K562 (cell line): Measurements from ENCODE around the gene POPDC2. TPM values are rescaled to one million over a fixed set of nuclear protein-coding genes. Genes with fewer than 3 reads are reported as not detected.

ENCODE experiments used
- ADNP ChIP-seq: fragments of 200-800 bp; sonication (Bioruptor generic); IDR thresholded peaks from 2 replicates; pipeline ENCODE4 v1.6.1; 2016; ENCODE audit warnings: missing genetic modification characterization, missing compliant biosample characterization
- CBX1 ChIP-seq: sonication (generic); IDR thresholded peaks from 2 replicates; pipeline ENCODE4 v1.6.1; 2016; ENCODE audit warnings: antibody characterized with exemption, low read depth, mild to moderate bottlenecking
- CCAR2 ChIP-seq: fragments of 200-400 bp; formaldehyde crosslinking; IDR thresholded peaks from 2 replicates; pipeline ENCODE4 v1.6.1; 2017; ENCODE audit warnings: mild to moderate bottlenecking, low read depth, low read length
- CSDE1 ChIP-seq, 2 experiments: fragments of 450-650 bp; IDR thresholded peaks; 2 replicates each; pipeline ENCODE4 v1.6.1; 2016; ENCODE audit warnings: mild to moderate bottlenecking in 1 of 2
- DDX20 ChIP-seq: fragments of 450-650 bp; IDR thresholded peaks from 2 replicates; pipeline ENCODE4 v1.6.1; 2016; ENCODE audit warnings: missing genetic modification characterization, low read depth, mild to moderate bottlenecking, missing compliant biosample characterization, moderate library complexity
- DPF2 ChIP-seq: fragments of 450-650 bp; IDR thresholded peaks from 2 replicates; pipeline ENCODE4 v1.6.1; 2016
- FIP1L1 ChIP-seq: fragments of 200-400 bp; formaldehyde crosslinking; IDR thresholded peaks from 2 replicates; pipeline ENCODE4 v1.6.1; 2018; ENCODE audit warnings: mild to moderate bottlenecking, low read depth, low read length; ENCODE audit not compliant: poor library complexity, severe bottlenecking
- FOXP4 ChIP-seq: sonication (generic); formaldehyde crosslinking; IDR thresholded peaks from 2 replicates; pipeline ENCODE4 v1.8.0; 2022; ENCODE audit warnings: mild to moderate bottlenecking, missing genetic modification reagents, borderline replicate concordance
- MCM3 ChIP-seq: fragments of 450-650 bp; IDR thresholded peaks from 2 replicates; pipeline ENCODE4 v1.6.1; 2016
- MTA1 ChIP-seq: fragments of 450-650 bp; IDR thresholded peaks from 2 replicates; pipeline ENCODE4 v1.6.1; 2017; ENCODE audit warnings: borderline replicate concordance
- NFE2L1 ChIP-seq: fragments of 450-650 bp; IDR thresholded peaks from 2 replicates; pipeline ENCODE4 v1.6.1; 2016; ENCODE audit warnings: missing genetic modification characterization, low read depth, mild to moderate bottlenecking, missing compliant biosample characterization, moderate library complexity, borderline replicate concordance
- NR2C1 ChIP-seq, 2 experiments: fragments of 450-650 bp; IDR thresholded peaks; 2 replicates each; pipeline ENCODE4 v1.6.1; 2017; ENCODE audit warnings: mild to moderate bottlenecking in 2 of 2, antibody characterized with exemption in 1 of 2, inconsistent platforms in 1 of 2, missing compliant biosample characterization in 1 of 2, missing genetic modification characterization in 1 of 2
- NR4A1 ChIP-seq, 2 experiments: fragments of 250-450 bp in 1 of 2; fragments of 450-650 bp in 1 of 2; sonication (Bioruptor Pico) in 1 of 2; IDR thresholded peaks; 2 replicates each; pipeline versions ENCODE4 v1.4.0 to v1.6.1; 2016 to 2020; ENCODE audit warnings: mild to moderate bottlenecking in 2 of 2, missing compliant biosample characterization in 1 of 2, missing genetic modification characterization in 1 of 2, moderate library complexity in 1 of 2
- PATZ1 ChIP-seq: fragments of 250-450 bp; sonication (Bioruptor Pico); IDR thresholded peaks from 2 replicates; pipeline ENCODE4 v1.5.0; 2020; ENCODE audit warnings: mild to moderate bottlenecking, borderline replicate concordance
- POLR3A ChIP-seq: IDR thresholded peaks from 2 replicates; pipeline ENCODE4 v1.6.1; 2011; ENCODE audit warnings: borderline replicate concordance, mild to moderate bottlenecking, moderate library complexity; ENCODE audit not compliant: insufficient read length, insufficient read depth; ENCODE audit errors: extremely low read depth
- PTTG1 ChIP-seq: fragments of 450-650 bp; IDR thresholded peaks from 2 replicates; pipeline ENCODE4 v1.6.1; 2016; ENCODE audit warnings: low read depth, mild to moderate bottlenecking, missing genetic modification characterization, missing compliant biosample characterization
- TFAM ChIP-seq: fragments of 250-450 bp; sonication (Bioruptor Pico); conservative IDR thresholded peaks from 2 replicates; pipeline ENCODE4 v1.5.0; 2021; ENCODE audit warnings: mild to moderate bottlenecking, moderate library complexity
- ZC3H8 ChIP-seq: fragments of 450-650 bp; IDR thresholded peaks from 2 replicates; pipeline ENCODE4 v1.6.1; 2017
- ZFP30 ChIP-seq: fragments of 250-450 bp; sonication (Bioruptor Pico); IDR thresholded peaks from 2 replicates; pipeline ENCODE4 v1.8.0; 2022; ENCODE audit warnings: moderate library complexity, mild to moderate bottlenecking, inconsistent platforms, borderline replicate concordance
- ZNF354B ChIP-seq: fragments of 250-450 bp; sonication (Bioruptor Pico); IDR thresholded peaks from 2 replicates; pipeline ENCODE4 v1.4.0; 2020
- ZNF445 ChIP-seq: fragments of 250-450 bp; sonication (Bioruptor Pico); IDR thresholded peaks from 2 replicates; pipeline ENCODE4 v1.4.0; 2020; ENCODE audit warnings: low read depth, mild to moderate bottlenecking, moderate library complexity
- polyA plus RNA-seq, 8 experiments: library from polyadenylated mRNA; depleted of rRNA in 4 of 8; stranded (reverse) in 5 of 8; unstranded in 3 of 8; fragments of >200 nt; fragmentation: Nextera tagmentation in 2 of 8; fragmentation: Illumina TruSeq in 1 of 8; extraction: Ambion mirVana in 2 of 8; extraction: Trizol in 1 of 8; gene quantifications; 2 replicates each; pipeline versions ENCODE4 v1.2.1 to v1.2.3, GENCODE V29; 2011 to 2014; ENCODE audit warnings: inconsistent platforms in 1 of 8, missing spikeins in 1 of 8
- total RNA-seq, 7 experiments: library from RNA; depleted of rRNA in 6 of 7; stranded (reverse); fragments of >200 nt in 6 of 7; fragmentation: Illumina TruSeq in 2 of 7; extraction: Trizol in 2 of 7; gene quantifications; 2 replicates each; pipeline versions ENCODE4 v1.2.1 to v1.2.3, GENCODE V29; 2011 to 2021; ENCODE audit warnings: low replicate concordance in 1 of 7
- TF ChIP-seq, protein P1 (sequence below): fragments of 200-800 bp; sonication (Bioruptor generic); IDR thresholded peaks from 2 replicates; pipeline ENCODE4 v1.6.1; 2017; ENCODE audit warnings: missing genetic modification characterization, missing compliant biosample characterization

Gene POPDC2
- total and polyA plus RNA-seq, 9 of the 15 experiments (the other 6 are each of a cell fraction or from before 2014, with no cell fraction given), result 0.08 to 0.32 (median 0.13) TPM; not detected in 4

DNA sequence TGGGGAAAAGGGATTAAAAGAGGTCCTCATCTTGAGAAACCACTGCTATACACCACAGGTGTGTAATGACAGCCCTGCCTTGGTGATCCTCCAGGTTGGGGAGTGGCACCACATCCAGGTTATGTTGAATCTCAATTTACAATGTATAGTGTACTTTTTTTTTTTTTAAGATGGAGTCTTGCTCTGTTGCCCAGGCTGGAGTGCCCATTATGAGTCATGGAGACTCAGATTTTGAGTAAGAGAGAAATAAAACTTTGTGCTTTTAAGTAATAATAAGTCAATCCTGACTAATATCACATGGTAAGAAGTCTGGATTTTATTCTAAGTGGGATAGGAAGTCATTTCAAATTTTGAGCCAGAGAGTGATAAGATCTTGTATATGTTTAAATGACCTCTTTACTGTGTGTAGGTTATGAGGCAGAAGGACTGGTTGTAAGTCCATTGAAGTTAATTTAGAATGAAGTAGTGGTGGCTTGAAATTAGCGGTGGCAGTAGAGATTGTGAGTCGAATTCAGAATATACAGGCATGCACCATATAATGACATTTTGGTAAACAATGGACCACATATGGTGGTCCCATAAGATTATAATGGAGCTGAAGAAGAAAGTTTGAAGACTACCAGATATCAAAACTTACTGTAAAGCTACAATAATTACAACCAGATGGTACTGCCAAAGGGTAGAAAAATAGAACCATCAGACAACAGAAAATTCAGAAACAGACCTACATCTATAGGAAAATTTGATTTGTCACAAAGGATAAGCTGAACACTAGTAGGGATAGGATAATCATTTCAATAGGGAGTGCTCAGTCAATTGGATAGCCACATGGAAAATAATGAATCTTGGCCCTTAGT is 20.7 kb downstream of the POPDC2 start (continued):
- TF ChIP-seq NR4A1 (CRISPR knock-in tag; IDR thresholded peaks at IDR 0.05) (no peak), NR4A1 (tag; IDR thresholded peaks at IDR 0.05) (peak; percentile 72; the same call in 1 of the 2 replicates), FOXP4 (no peak), ZNF445 (CRISPR knock-in tag) (0 out of 2 replicates have a peak, but pooled peaks have one; percentile 11), ADNP (0 out of 2 replicates have a peak, but pooled peaks have one; percentile 54), DDX20 (tag) (peak; percentile 50; the same call in 1 of the 2 replicates), PATZ1 (CRISPR knock-in tag) (no peak), MCM3 (no peak), CSDE1 (IDR thresholded peaks at IDR 0.05) (no peak), DPF2 (no peak), FIP1L1 (no peak), NR2C1 (IDR thresholded peaks at IDR 0.05) (no peak), NR2C1 (tag; IDR thresholded peaks at IDR 0.05) (peak; percentile 26; the same call in 1 of the 2 replicates), ZC3H8 (no peak), ZFP30 (CRISPR knock-in tag) (no peak), CCAR2 (no peak), CBX1 (no peak), PTTG1 (tag) (peak; percentile 75), POLR3A (no peak), ZNF354B (CRISPR knock-in tag) (0 out of 2 replicates have a peak, but pooled peaks have one; percentile 10), TFAM (CRISPR knock-in tag) (no peak), NFE2L1 (tag) (0 out of 2 replicates have a peak, but pooled peaks have one; percentile 7), MTA1 (no peak)
- TF ChIP-seq, protein P1, sequence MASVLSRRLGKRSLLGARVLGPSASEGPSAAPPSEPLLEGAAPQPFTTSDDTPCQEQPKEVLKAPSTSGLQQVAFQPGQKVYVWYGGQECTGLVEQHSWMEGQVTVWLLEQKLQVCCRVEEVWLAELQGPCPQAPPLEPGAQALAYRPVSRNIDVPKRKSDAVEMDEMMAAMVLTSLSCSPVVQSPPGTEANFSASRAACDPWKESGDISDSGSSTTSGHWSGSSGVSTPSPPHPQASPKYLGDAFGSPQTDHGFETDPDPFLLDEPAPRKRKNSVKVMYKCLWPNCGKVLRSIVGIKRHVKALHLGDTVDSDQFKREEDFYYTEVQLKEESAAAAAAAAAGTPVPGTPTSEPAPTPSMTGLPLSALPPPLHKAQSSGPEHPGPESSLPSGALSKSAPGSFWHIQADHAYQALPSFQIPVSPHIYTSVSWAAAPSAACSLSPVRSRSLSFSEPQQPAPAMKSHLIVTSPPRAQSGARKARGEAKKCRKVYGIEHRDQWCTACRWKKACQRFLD (CRISPR knock-in tag), result peak; percentile 50
